HG02970 (cell line): Measurements from ENCODE around the gene VSTM5.
"Not testable (repeated sequence)": the region's sequence is repeated elsewhere in the genome, so short reads cannot be mapped to it uniquely, and the experiment has no call there.

Experiments used
- ATAC-seq: cut with Tn5 transposase; IDR thresholded peaks from one replicate; pipeline ENCODE4 v1.9.1; 2021; ENCODE audit warnings: mild to moderate bottlenecking, moderate library complexity, moderate number of reproducible peaks; ENCODE audit not compliant: unreplicated experiment, low FRiP score

The VSTM5 gene

GRCh38 chr11:93801366-93801765 is 49.1 kb downstream of the VSTM5 start:
- no peak for ATAC-seq

GRCh38 chr11:93796441-93797231 is 53.8 kb downstream of the VSTM5 start:
- no peak for ATAC-seq

GRCh38 chr11:93791493-93791892 is 58.9 kb downstream of the VSTM5 start:
- ATAC-seq, result no peak

GRCh38 chr11:93784935-93785360 is 65.5 kb downstream of the VSTM5 start:
- peak; percentile 32 for ATAC-seq

- peak; percentile 93 for ATAC-seq
These were observed 66.1 kb downstream of the VSTM5 start, which contains the start of gene MED17 for GRCh38 chr11:93784145-93784934. Gene MED17 (plus strand): TSS chr11:93784282. CDS start chr11:93784514, 232 bp downstream.

GRCh38 chr11:93783765-93784144 is 66.7 kb downstream of the VSTM5 start:
- ATAC-seq, result peak; percentile 24

- ATAC-seq, result no peak
These were observed 67.1 kb downstream of the VSTM5 start for GRCh38 chr11:93783362-93783761.

- no peak for ATAC-seq
These were observed 75.1 kb downstream of the VSTM5 start for GRCh38 chr11:93775289-93775688.

- ATAC-seq, result not testable (repeated sequence)
These were observed 75.9 kb downstream of the VSTM5 start for GRCh38 chr11:93774560-93774959.

GRCh38 chr11:93773601-93774200 is 76.7 kb downstream of the VSTM5 start:
- ATAC-seq, result no peak

GRCh38 chr11:93773045-93773477 is 77.4 kb downstream of the VSTM5 start:
- ATAC-seq, result no peak

GRCh38 chr11:93772123-93772522 is 78.3 kb downstream of the VSTM5 start:
- no peak for ATAC-seq

- ATAC-seq, result no peak
These were observed 80.3 kb downstream of the VSTM5 start for GRCh38 chr11:93770160-93770559.
